Colonic mucosa (tissue), 4 donors: ENCODE measurements around the gene IGLL5. TPM values are rescaled to one million over a fixed set of nuclear protein-coding genes. Genes with fewer than 3 reads are reported as not detected.
A peak's percentile ranks its signal among the peaks of the same experiment; 100 is the strongest.

Source experiments
- DNase-seq: peaks from one replicate; pipeline ENCODE4 v3.0.0-alpha.2; 2020
- H3K27ac ChIP-seq: fragments of 200-600 bp; one replicate; pipeline ENCODE4 v1.8.0; 2021
- H3K27me3 ChIP-seq: fragments of 200-600 bp; one replicate; pipeline ENCODE4 v1.8.0; 2021
- H3K36me3 ChIP-seq: fragments of 200-600 bp; one replicate; pipeline ENCODE4 v1.8.0; 2021
- H3K4me1 ChIP-seq: fragments of 200-600 bp; one replicate; pipeline ENCODE4 v1.8.0; 2021; ENCODE audit warnings: mild to moderate bottlenecking
- H3K4me3 ChIP-seq: fragments of 200-600 bp; one replicate; pipeline ENCODE4 v1.8.0; 2021
- H3K9ac ChIP-seq, 2 donors: one replicate each; pipeline ENCODE4 v1.7.0; 2013; ENCODE audit warnings: control low read depth in 2 of 2, low read depth in 2 of 2, low read length in 2 of 2
- H3K9me3 ChIP-seq: fragments of 200-600 bp; one replicate; pipeline ENCODE4 v1.8.0; 2021
- intact Hi-C: fragments of 100-400 bp; cut with DNase I; formaldehyde crosslinking; loops from one replicate; pipeline ENCODE4 v1.14.1; 2022
- total RNA-seq, 2 donors: library from RNA; stranded (reverse); fragmentation: NEBNext Ultra II Directional in 1 of 2; extraction: Animal tissue kit (Norgen Biotek cat#: 25700) in 1 of 2; gene quantifications; one replicate each; pipeline ENCODE4 v1.2.1, GENCODE V29; 2021
- TF ChIP-seq, protein P1 (sequence below): fragments of 200-600 bp; IDR thresholded peaks from one replicate; pipeline ENCODE4 v1.8.0; 2022; ENCODE audit warnings: antibody characterized with exemption, mild to moderate bottlenecking
- donor health status: healthy.
- donor health status: DM: no; HTN: no; CAD: no.
- donor health status: DM: no; HTN: no; CAD: no.

Gene IGLL5
- total RNA-seq, 2 donors from 2014 or later = 18.8 to 29.2 TPM

DNA sequence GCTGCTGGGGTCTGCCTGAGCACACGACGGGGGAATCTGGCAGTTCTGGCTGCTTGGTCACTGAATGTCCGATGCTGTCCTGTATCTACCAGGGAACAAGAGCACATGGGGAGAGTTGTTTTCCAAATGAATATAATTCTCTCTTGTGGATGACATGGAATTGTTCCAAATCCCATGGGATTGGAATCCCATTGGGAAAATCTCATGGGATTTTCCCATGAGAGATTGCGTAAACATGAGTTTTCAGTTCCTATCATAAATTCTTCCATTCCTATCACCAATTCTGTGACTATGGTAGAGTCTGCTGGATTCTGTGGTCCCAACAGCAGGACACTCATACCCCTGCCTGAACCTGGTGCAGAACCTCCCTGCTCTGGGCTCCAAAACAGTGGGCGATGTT lies 35.6 kb upstream of the IGLL5 start:
- no peaks in the 10 kb centered on the region for H3K9me3 ChIP-seq
- no peaks in the 10 kb centered on the region for H3K4me1 ChIP-seq
- intact Hi-C loops = no loop called here
- no peak overlapping the region for H3K4me3 ChIP-seq
- no peak overlapping the region for H3K27ac ChIP-seq
- no peaks in the 10 kb centered on the region for H3K27me3 ChIP-seq
- no peak for DNase-seq
- H3K36me3 ChIP-seq = no peaks in the 10 kb centered on the region
- TF ChIP-seq, protein P1, sequence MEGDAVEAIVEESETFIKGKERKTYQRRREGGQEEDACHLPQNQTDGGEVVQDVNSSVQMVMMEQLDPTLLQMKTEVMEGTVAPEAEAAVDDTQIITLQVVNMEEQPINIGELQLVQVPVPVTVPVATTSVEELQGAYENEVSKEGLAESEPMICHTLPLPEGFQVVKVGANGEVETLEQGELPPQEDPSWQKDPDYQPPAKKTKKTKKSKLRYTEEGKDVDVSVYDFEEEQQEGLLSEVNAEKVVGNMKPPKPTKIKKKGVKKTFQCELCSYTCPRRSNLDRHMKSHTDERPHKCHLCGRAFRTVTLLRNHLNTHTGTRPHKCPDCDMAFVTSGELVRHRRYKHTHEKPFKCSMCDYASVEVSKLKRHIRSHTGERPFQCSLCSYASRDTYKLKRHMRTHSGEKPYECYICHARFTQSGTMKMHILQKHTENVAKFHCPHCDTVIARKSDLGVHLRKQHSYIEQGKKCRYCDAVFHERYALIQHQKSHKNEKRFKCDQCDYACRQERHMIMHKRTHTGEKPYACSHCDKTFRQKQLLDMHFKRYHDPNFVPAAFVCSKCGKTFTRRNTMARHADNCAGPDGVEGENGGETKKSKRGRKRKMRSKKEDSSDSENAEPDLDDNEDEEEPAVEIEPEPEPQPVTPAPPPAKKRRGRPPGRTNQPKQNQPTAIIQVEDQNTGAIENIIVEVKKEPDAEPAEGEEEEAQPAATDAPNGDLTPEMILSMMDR = no peak
- H3K9ac ChIP-seq = no peak overlapping the region

DNA sequence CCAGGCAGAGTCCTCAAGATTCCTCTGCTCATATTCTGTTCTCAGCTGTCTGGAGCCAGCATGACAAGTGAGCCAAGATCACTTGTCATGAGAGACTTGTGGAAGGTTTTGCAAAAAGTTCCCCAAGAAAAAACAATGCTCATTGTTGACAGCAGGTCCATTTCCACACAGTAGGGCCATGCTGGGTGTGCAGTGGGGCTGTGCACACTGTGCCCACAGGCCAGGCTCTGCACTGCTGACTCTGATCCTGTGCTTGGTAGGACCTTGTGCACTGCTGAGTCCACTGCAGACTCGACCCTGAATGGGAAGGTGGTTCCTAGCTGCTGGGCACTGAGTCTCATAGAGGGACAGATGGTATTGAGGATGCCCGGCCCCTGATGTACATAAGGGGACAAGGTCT lies 33.9 kb upstream of the IGLL5 start:
- TF ChIP-seq, protein P1 = no peak
- H3K36me3 ChIP-seq = no peaks in the 10 kb centered on the region
- H3K27ac ChIP-seq = no peak overlapping the region
- no peaks in the 10 kb centered on the region for H3K27me3 ChIP-seq
- DNase-seq = no peak
- H3K4me3 ChIP-seq = no peak overlapping the region
- no peaks in the 10 kb centered on the region for H3K4me1 ChIP-seq
- H3K9ac ChIP-seq = no peak overlapping the region
- intact Hi-C loops = no loop called here
- H3K9me3 ChIP-seq = no peaks in the 10 kb centered on the region

DNA sequence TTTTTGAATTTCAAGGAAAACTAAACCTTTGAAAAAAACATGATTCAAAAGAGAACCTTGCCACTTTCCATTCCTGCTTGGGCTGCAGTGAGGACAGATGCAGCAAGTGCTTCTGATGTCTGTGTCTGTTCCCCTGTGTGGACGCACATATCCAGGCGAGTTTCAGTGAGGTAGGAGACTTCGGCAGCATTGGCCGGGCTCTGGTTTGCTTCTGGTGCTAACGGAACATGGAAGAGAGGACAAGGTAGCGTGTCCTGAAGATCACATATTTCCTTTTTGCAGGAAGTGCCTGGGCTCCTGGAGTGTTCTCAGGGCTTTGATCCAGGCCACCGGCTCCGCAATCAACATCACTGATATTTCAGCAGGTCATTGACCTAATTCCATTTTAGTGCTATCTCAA lies 33.1 kb upstream of the IGLL5 start:
- H3K9me3 ChIP-seq = no peaks in the 10 kb centered on the region
- TF ChIP-seq, protein P1 = no peak
- intact Hi-C loops = no loop called here
- no peaks in the 10 kb centered on the region for H3K27me3 ChIP-seq
- DNase-seq = no peak
- no peaks in the 10 kb centered on the region for H3K4me1 ChIP-seq
- H3K4me3 ChIP-seq = no peak overlapping the region
- no peak overlapping the region for H3K27ac ChIP-seq
- no peak overlapping the region for H3K9ac ChIP-seq
- no peaks in the 10 kb centered on the region for H3K36me3 ChIP-seq

DNA sequence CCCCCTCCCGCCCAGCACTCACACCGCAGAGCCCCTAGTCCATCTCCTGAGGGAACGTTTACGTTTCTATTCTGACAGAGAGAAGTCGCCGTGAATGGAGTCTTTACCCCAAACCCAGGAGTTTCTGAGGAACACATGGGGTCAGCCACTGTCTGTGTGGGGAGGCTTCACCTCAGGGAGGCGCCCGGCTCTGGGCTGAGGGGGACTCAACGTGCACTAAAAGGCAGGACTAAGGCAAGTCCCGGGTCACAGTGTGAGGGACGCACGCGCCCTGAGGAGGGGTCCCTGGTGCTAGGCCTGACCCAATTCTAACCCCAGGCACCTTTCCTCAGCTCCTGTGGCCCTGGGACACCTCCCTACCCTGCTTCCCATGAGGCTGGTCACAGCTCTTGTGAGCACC lies 32.5 kb upstream of the IGLL5 start:
- Histone ChIP-seq H3K4me3 (no peak overlapping the region), H3K27me3 (no peaks in the 10 kb centered on the region), H3K36me3 (no peaks in the 10 kb centered on the region), H3K27ac (no peak overlapping the region), H3K9ac (no peak overlapping the region), H3K9me3 (no peaks in the 10 kb centered on the region), H3K4me1 (no peaks in the 10 kb centered on the region)
- TF ChIP-seq, protein P1 = no peak
- no peak for DNase-seq
- intact Hi-C loops = no loop called here

DNA sequence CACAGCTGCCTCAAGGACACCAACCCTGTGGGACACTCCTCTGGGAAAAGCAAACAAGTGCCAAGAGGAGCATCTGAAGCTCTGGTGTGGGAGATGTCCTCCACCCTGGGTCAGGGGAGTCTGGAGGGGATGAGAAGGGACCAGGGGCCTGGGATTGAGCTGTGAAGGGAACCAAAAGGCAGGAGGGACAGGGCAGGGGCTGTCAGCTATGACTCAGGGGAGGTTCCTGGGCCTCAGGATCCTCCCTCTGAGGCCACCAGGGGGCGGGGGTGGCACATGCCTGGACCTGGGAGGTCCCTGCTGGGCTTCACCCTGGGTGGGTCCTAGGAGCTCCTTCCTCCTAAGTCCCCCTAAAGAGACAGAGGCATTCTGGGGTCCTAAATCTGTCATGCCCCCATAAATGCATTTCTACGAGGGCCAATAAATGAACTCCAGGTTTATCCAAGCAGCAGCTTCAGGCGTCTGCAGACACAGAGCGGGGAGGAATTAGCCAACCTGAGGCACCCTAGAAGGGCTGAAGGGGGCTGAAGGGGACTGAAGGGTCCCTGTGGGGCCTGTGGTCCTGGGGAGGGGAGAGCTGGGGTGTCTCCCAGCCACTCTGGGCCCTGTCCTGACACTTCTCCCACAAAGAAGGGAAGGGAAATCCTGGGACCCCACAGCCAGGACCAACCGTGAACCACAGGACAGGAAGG lies 31.9 kb upstream of the IGLL5 start:
- H3K4me1 ChIP-seq = no peaks in the 10 kb centered on the region
- no peaks in the 10 kb centered on the region for H3K36me3 ChIP-seq
- H3K27ac ChIP-seq = no peak overlapping the region
- intact Hi-C loops = no loop called here
- H3K9ac ChIP-seq = no peak overlapping the region
- no peaks in the 10 kb centered on the region for H3K9me3 ChIP-seq
- TF ChIP-seq, protein P1 = peak; percentile 30
- DNase-seq = peak; percentile 32
- H3K4me3 ChIP-seq = no peak overlapping the region
- H3K27me3 ChIP-seq = no peaks in the 10 kb centered on the region
